MM.1S (cell line): Measurements from ENCODE around the gene SEC24B.

Experiments used
- DNase-seq: peaks from one replicate; pipeline ENCODE4 v3.0.0-alpha.2; 2015
- H2AFZ ChIP-seq: fragments of 300-600 bp; sonication (generic); 2 replicates; pipeline ENCODE4 v1.6.0; 2016; ENCODE audit warnings: antibody characterized with exemption, low read length
- H3F3A ChIP-seq: fragments of 300-600 bp; sonication (generic); 2 replicates; pipeline ENCODE4 v1.6.1; 2016; ENCODE audit warnings: mild to moderate bottlenecking, antibody characterized with exemption, low read length, moderate library complexity, mixed read lengths; ENCODE audit not compliant: insufficient read depth
- H3K27ac ChIP-seq: fragments of 300-600 bp; sonication (generic); 2 replicates; pipeline ENCODE4 v1.5.1; 2016; ENCODE audit warnings: mild to moderate bottlenecking, low read length
- H3K27me3 ChIP-seq: fragments of 300-600 bp; sonication (generic); replicated peaks from 2 replicates; pipeline ENCODE4 v1.6.0; 2016; ENCODE audit warnings: low read length; ENCODE audit not compliant: insufficient read depth
- H3K36me3 ChIP-seq: fragments of 300-600 bp; sonication (generic); replicated peaks from 2 replicates; pipeline ENCODE4 v1.6.1; 2016; ENCODE audit warnings: mild to moderate bottlenecking, low read length, mixed read lengths; ENCODE audit not compliant: insufficient read depth
- H3K4me1 ChIP-seq: fragments of 300-600 bp; sonication (generic); 2 replicates; pipeline ENCODE4 v1.6.1; 2016; ENCODE audit warnings: low read length, mixed read lengths
- H3K4me2 ChIP-seq: fragments of 300-600 bp; sonication (generic); 2 replicates; pipeline ENCODE4 v1.6.0; 2016; ENCODE audit warnings: low read depth, low read length
- H3K4me3 ChIP-seq: fragments of 300-600 bp; sonication (generic); 2 replicates; pipeline ENCODE4 v1.5.1; 2016; ENCODE audit warnings: low read length, mixed read lengths
- H3K79me2 ChIP-seq: fragments of 300-600 bp; sonication (generic); 2 replicates; pipeline ENCODE4 v1.6.1; 2016; ENCODE audit warnings: mixed run types, low read length, mixed read lengths
- H3K9ac ChIP-seq: fragments of 300-600 bp; sonication (generic); 2 replicates; pipeline ENCODE4 v1.6.1; 2016; ENCODE audit warnings: low read length, mixed read lengths
- H3K9me2 ChIP-seq: fragments of 300-600 bp; sonication (generic); replicated peaks from 2 replicates; pipeline ENCODE4 v1.6.1; 2016; ENCODE audit warnings: mild to moderate bottlenecking, low read length, mixed read lengths; ENCODE audit not compliant: insufficient read depth
- H3K9me3 ChIP-seq: fragments of 300-600 bp; sonication (generic); replicated peaks from 2 replicates; pipeline ENCODE4 v1.6.1; 2016; ENCODE audit warnings: mild to moderate bottlenecking, low read length, mixed read lengths; ENCODE audit not compliant: insufficient read depth
- H4K20me1 ChIP-seq: fragments of 300-600 bp; sonication (generic); 2 replicates; pipeline ENCODE4 v1.6.1; 2016; ENCODE audit warnings: mild to moderate bottlenecking, low read length, moderate library complexity, mixed read lengths; ENCODE audit not compliant: insufficient read depth
- CTCF ChIP-seq: fragments of 300-600 bp; sonication (generic); IDR thresholded peaks from 2 replicates; pipeline ENCODE4 v1.5.1; 2016; ENCODE audit warnings: antibody characterized with exemption, low read length, mixed read lengths
- EZH2 ChIP-seq: fragments of 300-600 bp; sonication (generic); optimal IDR thresholded peaks from 2 replicates; pipeline ENCODE3; 2017; ENCODE audit warnings: low read depth, mild to moderate bottlenecking, antibody characterized with exemption, low read length, mixed read lengths
- EZH2phosphoT487 ChIP-seq: fragments of 300-600 bp; sonication (generic); IDR thresholded peaks from 2 replicates; pipeline ENCODE4 v1.6.1; 2018; ENCODE audit warnings: antibody characterized with exemption, low read length

SEC24B gene

GRCh38 chr4:109398928-109399327 lies 34.7 kb upstream of the SEC24B start:
- no peaks in the 10 kb centered on the region for H3K4me1 ChIP-seq
- no peak overlapping the region for H3K4me3 ChIP-seq
- H3K27me3 ChIP-seq = no peaks in the 10 kb centered on the region
- no peaks in the 10 kb centered on the region for H3K79me2 ChIP-seq
- no peak overlapping the region for H2AFZ ChIP-seq
- no peaks in the 10 kb centered on the region for H3K36me3 ChIP-seq
- H3K9me2 ChIP-seq = no peaks in the 10 kb centered on the region
- H3K9me3 ChIP-seq = no peaks in the 10 kb centered on the region
- no peaks in the 10 kb centered on the region for H3F3A ChIP-seq
- H3K27ac ChIP-seq = no peak overlapping the region
- H3K4me2 ChIP-seq = no peak overlapping the region
- no peaks in the 10 kb centered on the region for H4K20me1 ChIP-seq
- no peak for DNase-seq
- H3K9ac ChIP-seq = no peak overlapping the region
- TF ChIP-seq EZH2 (no peak), EZH2phosphoT487 (no peak)

- Histone ChIP-seq H3K9ac (no peak overlapping the region), H3K4me3 (no peak overlapping the region), H3F3A (no peaks in the 10 kb centered on the region), H4K20me1 (no peaks in the 10 kb centered on the region), H3K9me3 (no peaks in the 10 kb centered on the region), H3K36me3 (no peaks in the 10 kb centered on the region), H3K27ac (no peak overlapping the region), H3K4me1 (no peaks in the 10 kb centered on the region), H3K4me2 (no peak overlapping the region), H3K9me2 (no peaks in the 10 kb centered on the region), H3K27me3 (no peaks in the 10 kb centered on the region), H3K79me2 (no peaks in the 10 kb centered on the region), H2AFZ (no peak overlapping the region)
- no peak for TF ChIP-seq EZH2
- TF ChIP-seq CTCF = peak; percentile 83
- DNase-seq = peak; percentile 84
These were observed 27.2 kb upstream of the SEC24B start for GRCh38 chr4:109406337-109406931.

GRCh38 chr4:109407027-109407737 lies 26.4 kb upstream of the SEC24B start:
- no peaks in the 10 kb centered on the region for H3K79me2 ChIP-seq
- no peak overlapping the region for H3K4me2 ChIP-seq
- H3F3A ChIP-seq = no peaks in the 10 kb centered on the region
- H3K27ac ChIP-seq = no peak overlapping the region
- no peak overlapping the region for H2AFZ ChIP-seq
- H3K4me3 ChIP-seq = no peak overlapping the region
- TF ChIP-seq EZH2 = no peak
- TF ChIP-seq CTCF = no peak
- TF ChIP-seq EZH2phosphoT487 = no peak
- H3K9me2 ChIP-seq = no peaks in the 10 kb centered on the region
- no peaks in the 10 kb centered on the region for H3K4me1 ChIP-seq
- H3K27me3 ChIP-seq = no peaks in the 10 kb centered on the region
- no peaks in the 10 kb centered on the region for H4K20me1 ChIP-seq
- no peak for DNase-seq
- H3K36me3 ChIP-seq = no peaks in the 10 kb centered on the region
- H3K9me3 ChIP-seq = no peaks in the 10 kb centered on the region
- H3K9ac ChIP-seq = no peak overlapping the region

DNA sequence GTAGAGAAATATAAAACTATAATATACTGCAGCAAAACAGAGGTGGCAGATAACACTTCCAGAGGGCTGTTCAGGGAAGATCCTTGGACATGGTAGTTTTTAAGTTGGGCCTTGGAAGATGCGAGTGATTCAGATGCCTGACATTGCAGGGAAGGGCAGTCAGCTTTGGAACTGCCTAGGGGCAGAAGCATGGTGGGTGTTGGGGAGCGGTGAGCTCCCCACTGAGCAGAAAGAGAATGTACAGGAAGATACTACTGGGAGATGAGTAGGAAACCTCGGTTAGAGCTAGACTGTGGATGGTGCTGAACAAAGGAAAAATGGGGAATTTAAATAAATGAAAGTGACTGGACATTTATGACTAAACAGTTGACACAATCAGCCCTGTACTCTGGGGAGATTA lies 24.9 kb upstream of the SEC24B start:
- no peak for DNase-seq
- Histone ChIP-seq H3K79me2 (no peaks in the 10 kb centered on the region), H3K9ac (no peak overlapping the region), H3K9me2 (no peaks in the 10 kb centered on the region), H4K20me1 (no peaks in the 10 kb centered on the region), H2AFZ (no peak overlapping the region), H3K27ac (no peak overlapping the region), H3K4me2 (no peak overlapping the region), H3F3A (no peaks in the 10 kb centered on the region), H3K4me1 (no peaks in the 10 kb centered on the region), H3K27me3 (no peaks in the 10 kb centered on the region), H3K36me3 (no peaks in the 10 kb centered on the region), H3K4me3 (no peak overlapping the region), H3K9me3 (no peaks in the 10 kb centered on the region)
- TF ChIP-seq CTCF (no peak), EZH2 (no peak), EZH2phosphoT487 (no peak)
